Keratinocyte (primary cell): Measurements from ENCODE around the gene PRRC1.

Experiments used
- EZH2 ChIP-seq: IDR thresholded peaks from one replicate; pipeline ENCODE4 v1.6.1; 2012; ENCODE audit warnings: inconsistent platforms, mild to moderate bottlenecking, low read length, moderate library complexity
- TF ChIP-seq, protein P1 (sequence below), 3 experiments: IDR thresholded peaks in 1 of 3; conservative IDR thresholded peaks in 1 of 3; optimal IDR thresholded peaks in 1 of 3; 2 replicates in 2 of 3; 3 replicates in 1 of 3; pipeline versions ENCODE3 to v1.5.1; 2011; ENCODE audit warnings: low read length in 3 of 3, mild to moderate bottlenecking in 3 of 3, moderate library complexity in 2 of 3, control low read depth in 1 of 3, inconsistent platforms in 1 of 3; ENCODE audit not compliant: insufficient read depth in 2 of 3; ENCODE audit errors: extremely low read depth in 1 of 3

DNA sequence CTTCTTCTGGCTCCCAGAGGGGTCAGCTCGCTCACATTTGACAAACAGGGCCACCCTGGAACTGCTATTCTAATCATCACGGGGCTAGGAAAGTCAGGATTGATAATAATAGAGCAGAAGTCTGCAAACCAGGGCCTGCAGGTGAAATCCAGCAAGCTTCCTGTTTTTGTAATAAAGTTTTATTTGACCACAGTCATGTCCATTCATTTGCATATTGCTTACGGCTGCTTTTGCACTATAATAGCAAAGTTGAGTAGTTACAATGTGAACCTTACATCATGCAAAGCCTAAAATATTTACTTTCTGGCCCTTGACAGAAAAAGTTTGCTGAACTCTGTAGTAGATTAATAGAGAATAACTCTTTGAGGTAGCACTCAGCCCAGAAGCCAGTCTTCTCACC lies 68.2 kb downstream of the PRRC1 start:
- TF ChIP-seq, protein P1, sequence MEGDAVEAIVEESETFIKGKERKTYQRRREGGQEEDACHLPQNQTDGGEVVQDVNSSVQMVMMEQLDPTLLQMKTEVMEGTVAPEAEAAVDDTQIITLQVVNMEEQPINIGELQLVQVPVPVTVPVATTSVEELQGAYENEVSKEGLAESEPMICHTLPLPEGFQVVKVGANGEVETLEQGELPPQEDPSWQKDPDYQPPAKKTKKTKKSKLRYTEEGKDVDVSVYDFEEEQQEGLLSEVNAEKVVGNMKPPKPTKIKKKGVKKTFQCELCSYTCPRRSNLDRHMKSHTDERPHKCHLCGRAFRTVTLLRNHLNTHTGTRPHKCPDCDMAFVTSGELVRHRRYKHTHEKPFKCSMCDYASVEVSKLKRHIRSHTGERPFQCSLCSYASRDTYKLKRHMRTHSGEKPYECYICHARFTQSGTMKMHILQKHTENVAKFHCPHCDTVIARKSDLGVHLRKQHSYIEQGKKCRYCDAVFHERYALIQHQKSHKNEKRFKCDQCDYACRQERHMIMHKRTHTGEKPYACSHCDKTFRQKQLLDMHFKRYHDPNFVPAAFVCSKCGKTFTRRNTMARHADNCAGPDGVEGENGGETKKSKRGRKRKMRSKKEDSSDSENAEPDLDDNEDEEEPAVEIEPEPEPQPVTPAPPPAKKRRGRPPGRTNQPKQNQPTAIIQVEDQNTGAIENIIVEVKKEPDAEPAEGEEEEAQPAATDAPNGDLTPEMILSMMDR (optimal IDR thresholded peaks at IDR 0.05 in 1 of 3, IDR thresholded peaks at IDR 0.05 in 1 of 3, conservative IDR thresholded peaks at IDR 0.05 in 1 of 3; ENCODE audit: extremely low read depth in 1 of 3, insufficient read depth in 2 of 3, low read length in 3 of 3) = no peak
- TF ChIP-seq EZH2 = no peak
